Colonic mucosa (tissue), 4 donors: ENCODE measurements around the gene TINAG. TPM values are rescaled to one million over a fixed set of nuclear protein-coding genes. Genes with fewer than 3 reads are reported as not detected.
"Not testable (repeated sequence)": the region's sequence is repeated elsewhere in the genome, so short reads cannot be mapped to it uniquely, and the experiment has no call there.

Experiments used
- DNase-seq: peaks from one replicate; pipeline ENCODE4 v3.0.0-alpha.2; 2020
- H3K27ac ChIP-seq: fragments of 200-600 bp; one replicate; pipeline ENCODE4 v1.8.0; 2021
- H3K27me3 ChIP-seq: fragments of 200-600 bp; one replicate; pipeline ENCODE4 v1.8.0; 2021
- H3K36me3 ChIP-seq: fragments of 200-600 bp; one replicate; pipeline ENCODE4 v1.8.0; 2021
- H3K4me1 ChIP-seq: fragments of 200-600 bp; one replicate; pipeline ENCODE4 v1.8.0; 2021; ENCODE audit warnings: mild to moderate bottlenecking
- H3K4me3 ChIP-seq: fragments of 200-600 bp; one replicate; pipeline ENCODE4 v1.8.0; 2021
- H3K9ac ChIP-seq, 2 donors: one replicate each; pipeline ENCODE4 v1.7.0; 2013; ENCODE audit warnings: control low read depth in 2 of 2, low read depth in 2 of 2, low read length in 2 of 2
- H3K9me3 ChIP-seq: fragments of 200-600 bp; one replicate; pipeline ENCODE4 v1.8.0; 2021
- intact Hi-C: fragments of 100-400 bp; cut with DNase I; formaldehyde crosslinking; loops from one replicate; pipeline ENCODE4 v1.14.1; 2022
- total RNA-seq, 2 donors: library from RNA; stranded (reverse); fragmentation: NEBNext Ultra II Directional in 1 of 2; extraction: Animal tissue kit (Norgen Biotek cat#: 25700) in 1 of 2; gene quantifications; one replicate each; pipeline ENCODE4 v1.2.1, GENCODE V29; 2021
- TF ChIP-seq, protein P1 (sequence below): fragments of 200-600 bp; IDR thresholded peaks from one replicate; pipeline ENCODE4 v1.8.0; 2022; ENCODE audit warnings: antibody characterized with exemption, mild to moderate bottlenecking
- donor health status: healthy.
- donor health status: DM: no; HTN: no; CAD: no.
- donor health status: DM: no; HTN: no; CAD: no.

Gene TINAG
- total RNA-seq, 2 donors from 2014 or later = 25.1 to 45.2 TPM

DNA sequence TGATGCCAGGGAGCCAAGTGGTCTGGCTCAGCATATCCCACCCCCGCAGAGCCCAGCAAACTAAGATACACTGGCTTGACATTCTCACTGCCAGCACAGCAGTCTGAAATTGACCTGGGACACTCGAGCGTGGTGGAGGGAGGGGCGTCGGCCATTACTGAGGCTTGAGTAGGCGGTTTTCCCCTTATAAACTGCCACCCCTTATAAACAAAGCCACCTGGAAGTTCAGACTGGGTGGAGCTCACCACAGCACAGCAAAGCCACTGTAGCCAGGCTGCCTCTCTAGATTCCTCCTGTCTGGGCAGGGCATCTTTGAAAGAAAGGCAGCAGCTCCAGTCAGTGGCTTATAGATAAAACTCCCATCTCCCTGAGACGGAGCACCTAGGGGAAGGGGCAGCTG, 19.4 kb downstream of the TINAG start:
- Histone ChIP-seq H3K36me3 (no peaks in the 10 kb centered on the region), H3K9me3 (no peaks in the 10 kb centered on the region), H3K27ac (no peak overlapping the region), H3K4me3 (no peak overlapping the region), H3K27me3 (no peaks in the 10 kb centered on the region), H3K4me1 (no peaks in the 10 kb centered on the region), H3K9ac (no peak overlapping the region)
- intact Hi-C loops = no loop called here
- DNase-seq = no peak
- TF ChIP-seq, protein P1, sequence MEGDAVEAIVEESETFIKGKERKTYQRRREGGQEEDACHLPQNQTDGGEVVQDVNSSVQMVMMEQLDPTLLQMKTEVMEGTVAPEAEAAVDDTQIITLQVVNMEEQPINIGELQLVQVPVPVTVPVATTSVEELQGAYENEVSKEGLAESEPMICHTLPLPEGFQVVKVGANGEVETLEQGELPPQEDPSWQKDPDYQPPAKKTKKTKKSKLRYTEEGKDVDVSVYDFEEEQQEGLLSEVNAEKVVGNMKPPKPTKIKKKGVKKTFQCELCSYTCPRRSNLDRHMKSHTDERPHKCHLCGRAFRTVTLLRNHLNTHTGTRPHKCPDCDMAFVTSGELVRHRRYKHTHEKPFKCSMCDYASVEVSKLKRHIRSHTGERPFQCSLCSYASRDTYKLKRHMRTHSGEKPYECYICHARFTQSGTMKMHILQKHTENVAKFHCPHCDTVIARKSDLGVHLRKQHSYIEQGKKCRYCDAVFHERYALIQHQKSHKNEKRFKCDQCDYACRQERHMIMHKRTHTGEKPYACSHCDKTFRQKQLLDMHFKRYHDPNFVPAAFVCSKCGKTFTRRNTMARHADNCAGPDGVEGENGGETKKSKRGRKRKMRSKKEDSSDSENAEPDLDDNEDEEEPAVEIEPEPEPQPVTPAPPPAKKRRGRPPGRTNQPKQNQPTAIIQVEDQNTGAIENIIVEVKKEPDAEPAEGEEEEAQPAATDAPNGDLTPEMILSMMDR = no peak

DNA sequence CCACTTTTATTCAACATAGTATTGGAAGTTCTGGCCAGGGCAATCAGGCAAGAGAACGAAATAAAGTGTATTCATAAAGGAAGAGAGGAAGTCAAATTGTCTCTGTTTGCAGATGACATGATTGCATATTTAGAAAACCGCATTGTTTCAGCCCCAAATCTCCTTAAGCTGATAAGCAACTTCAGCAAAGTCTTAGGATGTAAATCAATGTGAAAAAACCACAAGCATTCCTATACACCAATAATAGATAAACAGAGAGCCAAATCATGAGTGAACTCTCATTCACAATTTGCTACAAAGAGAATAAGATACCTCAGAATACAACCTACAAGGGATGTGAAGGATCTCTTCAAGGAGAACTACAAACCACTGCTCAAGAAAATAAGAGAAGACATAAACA, 23.3 kb downstream of the TINAG start:
- H3K4me3 ChIP-seq, H3K9ac ChIP-seq, H3K27me3 ChIP-seq, H3K9me3 ChIP-seq, H3K27ac ChIP-seq, DNase-seq, H3K4me1 ChIP-seq, H3K36me3 ChIP-seq, intact Hi-C loops: not testable (repeated sequence)

DNA sequence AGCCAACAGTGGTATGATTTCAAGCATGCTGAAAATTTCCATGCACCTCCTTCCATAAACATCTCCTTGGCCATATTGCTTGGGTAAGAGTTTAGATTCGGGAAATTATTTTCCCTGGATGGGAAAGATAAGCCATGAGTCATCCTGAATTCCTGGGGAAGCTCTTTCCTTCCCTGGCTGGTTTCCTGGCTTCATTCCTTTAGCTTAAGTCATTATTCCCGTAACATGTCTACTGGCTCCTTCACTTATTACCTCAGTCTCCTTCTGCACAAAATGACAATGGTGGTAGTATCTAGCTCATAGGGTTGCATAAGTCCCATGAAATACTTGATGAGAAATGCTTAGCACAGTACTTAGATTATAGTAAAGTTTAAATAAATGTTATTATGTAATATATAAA, 27.6 kb downstream of the TINAG start:
- DNase-seq = no peak
- intact Hi-C loops = no loop called here
- H3K9me3 ChIP-seq = no peaks in the 10 kb centered on the region
- H3K4me3 ChIP-seq = no peak overlapping the region
- no peaks in the 10 kb centered on the region for H3K27me3 ChIP-seq
- TF ChIP-seq, protein P1 = no peak
- H3K9ac ChIP-seq = no peak overlapping the region
- H3K27ac ChIP-seq = no peak overlapping the region
- H3K36me3 ChIP-seq = no peaks in the 10 kb centered on the region
- H3K4me1 ChIP-seq = no peaks in the 10 kb centered on the region

DNA sequence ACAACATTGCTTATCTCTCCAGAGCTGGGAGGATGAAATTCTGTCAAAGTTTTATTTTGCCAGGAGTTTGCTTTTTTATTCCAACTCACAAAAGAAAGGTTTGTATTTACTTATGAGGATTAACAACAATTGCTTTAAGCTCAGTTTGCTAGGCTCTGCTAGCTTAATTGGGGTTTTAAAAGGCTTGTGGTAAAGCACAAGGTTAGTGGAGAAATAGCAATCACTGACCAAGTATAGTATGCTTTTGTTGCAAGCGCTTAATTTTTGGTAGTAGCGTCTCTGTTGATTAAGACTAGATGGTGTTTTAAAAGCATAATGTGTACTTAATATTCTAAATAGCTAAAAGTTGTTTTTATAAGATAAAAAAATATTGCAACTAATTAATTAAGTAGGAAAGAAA, 45.7 kb downstream of the TINAG start:
- Histone ChIP-seq H3K9me3 (no peaks in the 10 kb centered on the region), H3K4me1 (no peaks in the 10 kb centered on the region), H3K4me3 (no peak overlapping the region), H3K27ac (no peak overlapping the region), H3K9ac (no peak overlapping the region), H3K36me3 (no peaks in the 10 kb centered on the region), H3K27me3 (no peaks in the 10 kb centered on the region)
- TF ChIP-seq, protein P1 = no peak
- DNase-seq = no peak
- intact Hi-C loops = no loop called here

DNA sequence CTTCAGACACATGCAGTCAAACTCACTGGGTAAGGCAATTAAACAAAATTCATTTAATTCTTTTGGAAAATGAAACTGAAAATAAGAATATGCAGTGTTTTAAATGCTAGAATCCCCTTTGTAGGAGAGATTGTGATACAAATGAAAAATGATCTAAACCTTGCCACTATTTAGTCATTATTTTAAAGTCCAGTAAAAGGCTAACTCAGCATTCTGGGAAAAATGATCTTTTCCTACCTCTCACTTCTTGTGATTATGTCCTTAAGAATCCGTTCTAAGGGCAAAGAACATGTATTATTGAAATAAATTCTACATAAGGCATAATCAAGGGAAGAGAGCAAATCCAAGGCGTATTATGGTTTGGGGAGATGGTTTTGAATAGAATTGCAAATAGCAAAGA, 46.4 kb downstream of the TINAG start:
- intact Hi-C loops = no loop called here
- Histone ChIP-seq H3K27me3 (no peaks in the 10 kb centered on the region), H3K9me3 (no peaks in the 10 kb centered on the region), H3K4me3 (no peak overlapping the region), H3K27ac (no peak overlapping the region), H3K9ac (no peak overlapping the region), H3K36me3 (no peaks in the 10 kb centered on the region), H3K4me1 (no peaks in the 10 kb centered on the region)
- DNase-seq = no peak
- TF ChIP-seq, protein P1 = no peak

DNA sequence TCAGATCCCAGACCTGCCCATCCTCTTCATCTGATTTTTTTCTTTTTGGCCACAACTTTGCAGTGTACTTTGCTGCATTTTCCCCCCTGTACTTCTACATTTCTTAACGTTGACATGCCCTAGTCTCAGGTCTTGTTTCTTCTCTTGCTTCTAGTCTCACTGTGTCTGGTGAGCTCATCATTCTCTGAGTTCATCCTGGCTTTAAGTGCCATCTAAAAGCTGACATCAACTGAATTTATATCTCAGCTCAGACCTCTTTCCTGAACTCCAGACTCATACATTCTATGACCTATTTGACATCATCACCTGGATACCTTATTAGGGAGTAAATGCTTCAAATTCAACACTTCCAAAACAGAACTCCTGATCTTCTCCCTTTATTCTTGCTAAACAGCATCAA, 48.9 kb downstream of the TINAG start:
- H3K9ac ChIP-seq = no peak overlapping the region
- no peaks in the 10 kb centered on the region for H3K4me1 ChIP-seq
- DNase-seq = no peak
- no peaks in the 10 kb centered on the region for H3K36me3 ChIP-seq
- no peak overlapping the region for H3K27ac ChIP-seq
- H3K9me3 ChIP-seq = no peaks in the 10 kb centered on the region
- no peak overlapping the region for H3K4me3 ChIP-seq
- no peaks in the 10 kb centered on the region for H3K27me3 ChIP-seq
- TF ChIP-seq, protein P1 = no peak
- intact Hi-C loops = no loop called here
